ENCODE results near the gene TEX9. TPM values are rescaled to one million over a fixed set of nuclear protein-coding genes. Genes with fewer than 3 reads are reported as not detected.
"Not testable (repeated sequence)": the region's sequence is repeated elsewhere in the genome, so short reads cannot be mapped to it uniquely, and the experiment has no call there.

Gene TEX9
- total RNA-seq, 1 donor, result 12.7 TPM

DNA sequence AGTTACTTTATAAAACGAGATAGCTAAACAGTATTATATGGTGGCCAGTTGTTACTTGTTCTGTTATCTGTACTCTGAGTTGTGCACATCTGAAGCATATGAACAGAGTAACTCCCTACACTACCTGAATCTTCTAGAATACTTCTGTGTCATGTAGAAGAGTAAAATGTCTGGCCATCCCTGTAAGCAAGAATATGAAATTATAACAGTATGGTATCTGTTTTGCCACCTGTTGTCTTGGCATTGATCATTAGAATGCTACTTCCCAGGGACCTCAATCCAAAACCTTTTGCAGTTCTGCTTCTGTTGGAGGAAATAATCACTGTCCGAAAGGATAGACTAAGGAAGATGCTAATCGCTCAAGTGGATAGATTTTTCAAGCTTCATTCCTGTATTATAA, 1.9 kb downstream of the TEX9 start:
- Histone ChIP-seq H3K9me3 (ENCODE audit: low read depth, low read length) (no peaks in the 10 kb centered on the region), H3K36me3 (ENCODE audit: insufficient read depth, low read length) (no peaks in the 10 kb centered on the region), H3K4me2 (ENCODE audit: insufficient read depth, low read length) (no peak overlapping the region), H4K20me1 (ENCODE audit: insufficient read depth, low read length) (no peaks in the 10 kb centered on the region), H3K27ac (ENCODE audit: low read depth, low read length) (no peak overlapping the region), H3K4me1 (ENCODE audit: insufficient read depth, low read length) (peaks cover 5% of the 10 kb centered on the region), H3K79me2 (ENCODE audit: insufficient read depth, low read length) (no peaks in the 10 kb centered on the region), H3K27me3 (ENCODE audit: insufficient read depth, low read length) (no peaks in the 10 kb centered on the region), H3K4me3 (ENCODE audit: insufficient read depth, low read length) (no peak overlapping the region), H2AFZ (ENCODE audit: low read length) (no peak overlapping the region)
- TF ChIP-seq, protein P1, sequence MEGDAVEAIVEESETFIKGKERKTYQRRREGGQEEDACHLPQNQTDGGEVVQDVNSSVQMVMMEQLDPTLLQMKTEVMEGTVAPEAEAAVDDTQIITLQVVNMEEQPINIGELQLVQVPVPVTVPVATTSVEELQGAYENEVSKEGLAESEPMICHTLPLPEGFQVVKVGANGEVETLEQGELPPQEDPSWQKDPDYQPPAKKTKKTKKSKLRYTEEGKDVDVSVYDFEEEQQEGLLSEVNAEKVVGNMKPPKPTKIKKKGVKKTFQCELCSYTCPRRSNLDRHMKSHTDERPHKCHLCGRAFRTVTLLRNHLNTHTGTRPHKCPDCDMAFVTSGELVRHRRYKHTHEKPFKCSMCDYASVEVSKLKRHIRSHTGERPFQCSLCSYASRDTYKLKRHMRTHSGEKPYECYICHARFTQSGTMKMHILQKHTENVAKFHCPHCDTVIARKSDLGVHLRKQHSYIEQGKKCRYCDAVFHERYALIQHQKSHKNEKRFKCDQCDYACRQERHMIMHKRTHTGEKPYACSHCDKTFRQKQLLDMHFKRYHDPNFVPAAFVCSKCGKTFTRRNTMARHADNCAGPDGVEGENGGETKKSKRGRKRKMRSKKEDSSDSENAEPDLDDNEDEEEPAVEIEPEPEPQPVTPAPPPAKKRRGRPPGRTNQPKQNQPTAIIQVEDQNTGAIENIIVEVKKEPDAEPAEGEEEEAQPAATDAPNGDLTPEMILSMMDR (IDR thresholded peaks at IDR 0.05; ENCODE audit: extremely low read depth, low read depth, low read length), result no peak
- DNase-seq (ENCODE audit: insufficient read length, low spot score, missing footprints), result no peak

DNA sequence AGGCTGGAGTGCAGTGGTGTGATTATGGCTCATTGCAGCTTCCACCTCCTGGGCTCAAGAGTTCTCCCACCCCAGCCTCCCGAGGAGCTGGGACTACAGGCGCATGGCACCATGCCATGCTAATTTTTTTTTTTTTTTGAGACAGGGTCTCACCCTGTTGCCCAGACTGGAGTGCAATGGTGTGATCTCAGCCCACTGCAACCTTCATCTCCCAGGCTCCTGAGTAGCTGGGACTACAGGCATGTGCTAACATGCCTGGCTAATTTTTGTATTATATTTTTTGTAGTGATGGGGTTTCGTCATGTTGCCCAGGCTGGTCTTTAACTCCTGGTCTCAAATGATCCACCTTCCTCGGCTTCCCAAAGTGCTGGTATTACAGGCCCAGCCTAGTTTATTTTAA, 4.0 kb downstream of the TEX9 start:
- Histone ChIP-seq H3K4me3 (ENCODE audit: insufficient read depth, low read length) (no peak overlapping the region), H2AFZ (ENCODE audit: low read length) (no peak overlapping the region), H3K79me2 (ENCODE audit: insufficient read depth, low read length) (no peaks in the 10 kb centered on the region), H3K4me2 (ENCODE audit: insufficient read depth, low read length) (no peak overlapping the region), H4K20me1 (ENCODE audit: insufficient read depth, low read length) (no peaks in the 10 kb centered on the region), H3K27me3 (ENCODE audit: insufficient read depth, low read length) (no peaks in the 10 kb centered on the region), H3K9me3 (ENCODE audit: low read depth, low read length) (no peaks in the 10 kb centered on the region), H3K27ac (ENCODE audit: low read depth, low read length) (no peak overlapping the region), H3K36me3 (ENCODE audit: insufficient read depth, low read length) (no peaks in the 10 kb centered on the region), H3K4me1 (ENCODE audit: insufficient read depth, low read length) (peaks cover 5% of the 10 kb centered on the region)
- no peak for DNase-seq (ENCODE audit: insufficient read length, low spot score, missing footprints)
- TF ChIP-seq, protein P1 (IDR thresholded peaks at IDR 0.05; ENCODE audit: extremely low read depth, low read depth, low read length), result no peak

DNA sequence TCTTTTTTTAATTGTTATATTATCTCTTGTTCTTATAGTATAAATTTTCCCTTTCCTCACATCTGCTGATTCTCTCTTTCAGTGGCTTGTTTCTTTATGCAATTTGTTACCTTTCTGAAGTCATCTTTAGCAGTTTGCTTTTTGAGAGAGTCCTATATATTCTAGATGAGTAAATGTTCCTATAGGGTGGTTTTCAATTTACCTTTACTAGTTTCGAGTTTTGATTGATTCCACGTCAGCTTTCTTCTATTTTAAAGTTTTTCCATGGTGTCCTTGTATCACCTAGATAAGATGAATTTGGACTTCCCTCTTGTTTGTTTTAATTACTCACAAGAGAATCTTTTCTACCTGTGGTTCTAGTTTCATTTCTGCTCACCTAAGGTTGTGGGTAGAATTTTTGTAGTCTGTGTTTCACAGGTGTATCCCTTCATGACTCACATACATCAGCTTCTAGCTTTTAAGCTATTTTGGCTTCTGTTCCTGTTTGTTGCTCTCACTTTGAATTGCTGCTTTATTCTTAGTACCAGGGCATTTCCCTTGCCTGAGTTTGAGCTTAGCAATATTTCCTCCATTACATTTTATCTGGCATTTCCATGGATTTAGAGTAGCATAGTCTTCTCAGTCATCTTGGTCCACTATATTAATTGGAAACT, 6.4 kb downstream of the TEX9 start:
- Histone ChIP-seq H3K9me3 (ENCODE audit: low read depth, low read length) (no peaks in the 10 kb centered on the region), H3K27me3 (ENCODE audit: insufficient read depth, low read length) (no peaks in the 10 kb centered on the region), H4K20me1 (ENCODE audit: insufficient read depth, low read length) (no peaks in the 10 kb centered on the region), H3K4me1 (ENCODE audit: insufficient read depth, low read length) (no peaks in the 10 kb centered on the region), H3K79me2 (ENCODE audit: insufficient read depth, low read length) (no peaks in the 10 kb centered on the region), H3K4me3 (ENCODE audit: insufficient read depth, low read length) (no peak overlapping the region), H3K27ac (ENCODE audit: low read depth, low read length) (no peak overlapping the region), H2AFZ (ENCODE audit: low read length) (no peak overlapping the region), H3K4me2 (ENCODE audit: insufficient read depth, low read length) (no peak overlapping the region), H3K36me3 (ENCODE audit: insufficient read depth, low read length) (no peaks in the 10 kb centered on the region)
- DNase-seq (ENCODE audit: insufficient read length, low spot score, missing footprints), result no peak
- TF ChIP-seq, protein P1 (IDR thresholded peaks at IDR 0.05; ENCODE audit: extremely low read depth, low read depth, low read length), result no peak

DNA sequence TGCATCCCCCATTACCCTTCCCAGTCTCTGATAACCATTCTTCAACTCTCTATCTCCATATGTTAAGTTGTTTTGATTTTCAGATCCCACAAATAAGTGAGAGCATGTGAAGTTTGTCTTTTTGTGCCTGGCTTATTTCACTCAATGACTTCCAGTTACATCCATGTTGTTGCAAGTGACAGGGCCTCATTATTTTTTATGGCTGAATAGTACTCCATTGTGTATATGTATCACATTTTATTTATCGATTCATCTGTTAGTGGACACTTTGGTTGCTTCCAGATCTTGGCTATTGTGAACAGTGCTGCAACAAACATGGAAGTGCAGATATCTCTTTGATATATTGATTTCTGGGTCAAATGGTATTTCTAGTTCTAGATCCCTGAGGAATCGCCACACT, 9.5 kb downstream of the TEX9 start:
- not testable (repeated sequence) for H3K27me3 ChIP-seq (ENCODE audit: insufficient read depth, low read length); DNase-seq (ENCODE audit: insufficient read length, low spot score, missing footprints); H2AFZ ChIP-seq (ENCODE audit: low read length); H3K36me3 ChIP-seq (ENCODE audit: insufficient read depth, low read length); H3K79me2 ChIP-seq (ENCODE audit: insufficient read depth, low read length); H3K4me2 ChIP-seq (ENCODE audit: insufficient read depth, low read length); H3K9me3 ChIP-seq (ENCODE audit: low read depth, low read length); H3K4me3 ChIP-seq (ENCODE audit: insufficient read depth, low read length); H3K4me1 ChIP-seq (ENCODE audit: insufficient read depth, low read length); H3K27ac ChIP-seq (ENCODE audit: low read depth, low read length); H4K20me1 ChIP-seq (ENCODE audit: insufficient read depth, low read length)

DNA sequence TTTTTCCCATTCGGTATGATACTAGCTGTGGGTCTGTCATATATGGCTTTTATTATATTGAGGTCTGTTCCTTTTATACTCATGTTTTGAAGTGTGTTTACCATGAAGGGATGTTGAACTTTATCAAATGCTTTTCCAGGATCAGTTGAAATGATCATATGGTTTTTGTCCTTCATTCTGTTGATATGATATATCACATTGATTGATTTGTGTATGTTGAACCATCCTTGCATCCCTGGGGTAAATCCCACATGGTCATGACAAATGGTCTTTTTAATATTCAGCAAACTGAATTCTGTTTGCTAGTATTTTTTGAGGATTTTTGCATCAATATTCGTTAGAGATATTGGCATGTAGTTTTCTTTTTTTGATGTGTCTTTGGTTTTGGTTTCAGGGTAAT, 12.6 kb downstream of the TEX9 start:
- H3K9me3 ChIP-seq (ENCODE audit: low read depth, low read length); H2AFZ ChIP-seq (ENCODE audit: low read length); H3K4me2 ChIP-seq (ENCODE audit: insufficient read depth, low read length); H4K20me1 ChIP-seq (ENCODE audit: insufficient read depth, low read length); H3K36me3 ChIP-seq (ENCODE audit: insufficient read depth, low read length); H3K79me2 ChIP-seq (ENCODE audit: insufficient read depth, low read length); H3K4me3 ChIP-seq (ENCODE audit: insufficient read depth, low read length); DNase-seq (ENCODE audit: insufficient read length, low spot score, missing footprints); H3K27me3 ChIP-seq (ENCODE audit: insufficient read depth, low read length); H3K4me1 ChIP-seq (ENCODE audit: insufficient read depth, low read length); H3K27ac ChIP-seq (ENCODE audit: low read depth, low read length): not testable (repeated sequence)
